ENCODE data around the gene LRRK1. TPM values are rescaled to one million over a fixed set of nuclear protein-coding genes. Genes with fewer than 3 reads are reported as not detected.

Gene LRRK1
- polyA plus RNA-seq, 4 donors, result 3.8 to 9.4 (median 5.9) TPM

- peaks cover 0 to 3% (median 0%) of the 10 kb centered on the region in 3 donors for H3K36me3 ChIP-seq (ENCODE audit: control insufficient read depth in 3 of 3, insufficient read depth in 2 of 3, low read depth in 1 of 3, low read length in 3 of 3)
- WGBS, 3 donors, result 1 to 4% (median 2%) methylated on average over 32 to 62 of the region's 62 CpGs
- FAIRE-seq (no peak), DNase-seq (no peak)
- peaks cover 10 to 52% (median 17%) of the 10 kb centered on the region in 3 donors for H3K27me3 ChIP-seq (ENCODE audit: control insufficient read depth in 3 of 3, insufficient read depth in 3 of 3, low read length in 3 of 3)
- peak overlapping the region in 1 of 3 donors; percentile 49 for H3K4me3 ChIP-seq (ENCODE audit: low read depth in 1 of 3, low read length in 3 of 3)
- no peak overlapping the region for H3K27ac ChIP-seq (ENCODE audit: low read depth in 1 of 3, low read length in 2 of 3)
- no peaks in the 10 kb centered on the region for H3K9me3 ChIP-seq (ENCODE audit: control insufficient read depth in 2 of 2, insufficient read depth in 1 of 2, low read depth in 1 of 2, low read length in 1 of 2)
- H3K4me1 ChIP-seq (ENCODE audit: control insufficient read depth in 3 of 3, insufficient read depth in 2 of 3, low read depth in 1 of 3, low read length in 2 of 3), result no peaks in the 10 kb centered on the region
These were observed 40.1 kb upstream of the LRRK1 start for GRCh38 chr15:100879061-100879463.

GRCh38 chr15:100879464-100880138 is 39.6 kb upstream of the LRRK1 start, which contains the start of gene ALDH1A3:
TSS of gene ALDH1A3 (plus strand) at chr15:100879831. CDS start at chr15:100879908, 77 bp downstream.
- Histone ChIP-seq H3K4me3 (ENCODE audit: low read depth in 1 of 3, low read length in 3 of 3) (peak within 1 kb of the TSS; percentile 28 to 49 (median 33)), H3K36me3 (ENCODE audit: control insufficient read depth in 3 of 3, insufficient read depth in 2 of 3, low read depth in 1 of 3, low read length in 3 of 3) (peaks cover 0 to 3% (median 0%) of the 10 kb centered on the region in 3 donors), H3K27ac (ENCODE audit: low read depth in 1 of 3, low read length in 2 of 3) (peak within 1 kb of the TSS in 1 of 3 donors; percentile 57), H3K4me1 (ENCODE audit: control insufficient read depth in 3 of 3, insufficient read depth in 2 of 3, low read depth in 1 of 3, low read length in 2 of 3) (no peaks in the 10 kb centered on the region), H3K27me3 (ENCODE audit: control insufficient read depth in 3 of 3, insufficient read depth in 3 of 3, low read length in 3 of 3) (peaks cover 10 to 53% (median 17%) of the 10 kb centered on the region in 3 donors), H3K9me3 (ENCODE audit: control insufficient read depth in 2 of 2, insufficient read depth in 1 of 2, low read depth in 1 of 2, low read length in 1 of 2) (no peaks in the 10 kb centered on the region)
- DNase-seq (peak in 1 of 2 donors; percentile 36), FAIRE-seq (no peak)
- WGBS, 3 donors, result 0 to 1% (median 1%) methylated on average over 44 to 93 of the region's 93 CpGs

GRCh38 chr15:100880139-100880896 is 38.8 kb upstream of the LRRK1 start:
- peak overlapping the region in 1 of 3 donors; percentile 57 for H3K27ac ChIP-seq (ENCODE audit: low read depth in 1 of 3, low read length in 2 of 3)
- peak overlapping the region; percentile 28 to 49 (median 33) for H3K4me3 ChIP-seq (ENCODE audit: low read depth in 1 of 3, low read length in 3 of 3)
- peak in 1 of 2 donors; percentile 26 for DNase-seq

GRCh38 chr15:100880897-100881242 is 38.3 kb upstream of the LRRK1 start:
- H3K9me3 ChIP-seq (ENCODE audit: control insufficient read depth in 2 of 2, insufficient read depth in 1 of 2, low read depth in 1 of 2, low read length in 1 of 2), result no peaks in the 10 kb centered on the region
- H3K27me3 ChIP-seq (ENCODE audit: control insufficient read depth in 3 of 3, insufficient read depth in 3 of 3, low read length in 3 of 3), result peaks cover 10 to 53% (median 17%) of the 10 kb centered on the region in 3 donors
- 35 to 43% (median 38%) methylated on average over 10 of the region's 10 CpGs for WGBS, 3 donors
- peak overlapping the region in 1 of 3 donors; percentile 57 for H3K27ac ChIP-seq (ENCODE audit: low read depth in 1 of 3, low read length in 2 of 3)
- no peak for DNase-seq
- no peaks in the 10 kb centered on the region for H3K4me1 ChIP-seq (ENCODE audit: control insufficient read depth in 3 of 3, insufficient read depth in 2 of 3, low read depth in 1 of 3, low read length in 2 of 3)
- H3K4me3 ChIP-seq (ENCODE audit: low read depth in 1 of 3, low read length in 3 of 3), result peak overlapping the region in 1 of 3 donors; percentile 28
- FAIRE-seq, result no peak
- peaks cover 0 to 3% (median 0%) of the 10 kb centered on the region in 3 donors for H3K36me3 ChIP-seq (ENCODE audit: control insufficient read depth in 3 of 3, insufficient read depth in 2 of 3, low read depth in 1 of 3, low read length in 3 of 3)

More at GRCh38 chr15:100880139-100880896, 38.8 kb upstream of the LRRK1 start:
- FAIRE-seq, result no peak
- H3K36me3 ChIP-seq (ENCODE audit: control insufficient read depth in 3 of 3, insufficient read depth in 2 of 3, low read depth in 1 of 3, low read length in 3 of 3), result peaks cover 0 to 3% (median 0%) of the 10 kb centered on the region in 3 donors
- H3K4me1 ChIP-seq (ENCODE audit: control insufficient read depth in 3 of 3, insufficient read depth in 2 of 3, low read depth in 1 of 3, low read length in 2 of 3), result no peaks in the 10 kb centered on the region
- H3K27me3 ChIP-seq (ENCODE audit: control insufficient read depth in 3 of 3, insufficient read depth in 3 of 3, low read length in 3 of 3), result peaks cover 10 to 53% (median 17%) of the 10 kb centered on the region in 3 donors
- WGBS, 3 donors, result 4 to 8% (median 7%) methylated on average over 73 to 80 of the region's 80 CpGs
- no peaks in the 10 kb centered on the region for H3K9me3 ChIP-seq (ENCODE audit: control insufficient read depth in 2 of 2, insufficient read depth in 1 of 2, low read depth in 1 of 2, low read length in 1 of 2)

GRCh38 chr15:100881573-100882336 is 37.4 kb upstream of the LRRK1 start:
- FAIRE-seq, result no peak
- Histone ChIP-seq H3K36me3 (ENCODE audit: control insufficient read depth in 3 of 3, insufficient read depth in 2 of 3, low read depth in 1 of 3, low read length in 3 of 3) (peaks cover 0 to 3% (median 0%) of the 10 kb centered on the region in 3 donors), H3K4me1 (ENCODE audit: control insufficient read depth in 3 of 3, insufficient read depth in 2 of 3, low read depth in 1 of 3, low read length in 2 of 3) (no peaks in the 10 kb centered on the region), H3K27me3 (ENCODE audit: control insufficient read depth in 3 of 3, insufficient read depth in 3 of 3, low read length in 3 of 3) (peaks cover 10 to 51% (median 17%) of the 10 kb centered on the region in 3 donors), H3K27ac (ENCODE audit: low read depth in 1 of 3, low read length in 2 of 3) (peak overlapping the region in 1 of 3 donors; percentile 49), H3K4me3 (ENCODE audit: low read depth in 1 of 3, low read length in 3 of 3) (no peak overlapping the region), H3K9me3 (ENCODE audit: control insufficient read depth in 2 of 2, insufficient read depth in 1 of 2, low read depth in 1 of 2, low read length in 1 of 2) (no peaks in the 10 kb centered on the region)
- no peak for DNase-seq
- 83 to 85% (median 85%) methylated on average over 14 of the region's 14 CpGs for WGBS, 3 donors

- peaks cover 5 to 43% (median 16%) of the 10 kb centered on the region in 3 donors for H3K27me3 ChIP-seq (ENCODE audit: control insufficient read depth in 3 of 3, insufficient read depth in 3 of 3, low read length in 3 of 3)
These were observed 34.0 kb upstream of the LRRK1 start for GRCh38 chr15:100885116-100885515.

GRCh38 chr15:100885811-100886210 is 33.3 kb upstream of the LRRK1 start:
- Histone ChIP-seq H3K36me3 (ENCODE audit: control insufficient read depth in 3 of 3, insufficient read depth in 2 of 3, low read depth in 1 of 3, low read length in 3 of 3) (peaks cover 0 to 3% (median 0%) of the 10 kb centered on the region in 3 donors), H3K9me3 (ENCODE audit: control insufficient read depth in 2 of 2, insufficient read depth in 1 of 2, low read depth in 1 of 2, low read length in 1 of 2) (no peaks in the 10 kb centered on the region), H3K27ac (ENCODE audit: low read depth in 1 of 3, low read length in 2 of 3) (no peak overlapping the region), H3K27me3 (ENCODE audit: control insufficient read depth in 3 of 3, insufficient read depth in 3 of 3, low read length in 3 of 3) (peaks cover 3 to 38% (median 9%) of the 10 kb centered on the region in 3 donors), H3K4me3 (ENCODE audit: low read depth in 1 of 3, low read length in 3 of 3) (no peak overlapping the region), H3K4me1 (ENCODE audit: control insufficient read depth in 3 of 3, insufficient read depth in 2 of 3, low read depth in 1 of 3, low read length in 2 of 3) (no peaks in the 10 kb centered on the region)
- 63 to 74% (median 72%) methylated on average over 7 of the region's 7 CpGs for WGBS, 3 donors
- FAIRE-seq (no peak), DNase-seq (no peak)

More at GRCh38 chr15:100885116-100885515, 34.0 kb upstream of the LRRK1 start:
- DNase-seq (no peak), FAIRE-seq (no peak)
- Histone ChIP-seq H3K4me3 (ENCODE audit: low read depth in 1 of 3, low read length in 3 of 3) (no peak overlapping the region), H3K27ac (ENCODE audit: low read depth in 1 of 3, low read length in 2 of 3) (no peak overlapping the region), H3K9me3 (ENCODE audit: control insufficient read depth in 2 of 2, insufficient read depth in 1 of 2, low read depth in 1 of 2, low read length in 1 of 2) (no peaks in the 10 kb centered on the region), H3K4me1 (ENCODE audit: control insufficient read depth in 3 of 3, insufficient read depth in 2 of 3, low read depth in 1 of 3, low read length in 2 of 3) (no peaks in the 10 kb centered on the region), H3K36me3 (ENCODE audit: control insufficient read depth in 3 of 3, insufficient read depth in 2 of 3, low read depth in 1 of 3, low read length in 3 of 3) (peaks cover 0 to 3% (median 0%) of the 10 kb centered on the region in 3 donors)
- WGBS, 3 donors, result 28 to 51% (median 47%) methylated on average over 8 of the region's 8 CpGs
